NB4 (cell line): Measurements from ENCODE around the gene TSSK2.

Source experiments
- DNase-seq: peaks from one replicate; pipeline ENCODE4 v3.0.0; 2010; ENCODE audit warnings: low read depth
- H3K4me3 ChIP-seq: one replicate; pipeline ENCODE4 v1.5.1; 2011; ENCODE audit warnings: mild to moderate bottlenecking, low read depth, low read length, moderate library complexity
- CTCF ChIP-seq: IDR thresholded peaks from one replicate; pipeline ENCODE4 v1.5.1; 2012; ENCODE audit warnings: low read depth, low read length
- MAX ChIP-seq: IDR thresholded peaks from 2 replicates; pipeline ENCODE4 v1.6.1; 2011; ENCODE audit warnings: low read depth, low read length
- MYC ChIP-seq: IDR thresholded peaks from 2 replicates; pipeline ENCODE4 v1.6.1; 2011; ENCODE audit warnings: low read depth, low read length
- POLR2A ChIP-seq: IDR thresholded peaks from 2 replicates; pipeline ENCODE4 v1.6.1; 2011; ENCODE audit warnings: mild to moderate bottlenecking; ENCODE audit not compliant: insufficient read length; ENCODE audit errors: extremely low read depth

The TSSK2 gene

GRCh38 chr22:19086417-19086816 lies 44.7 kb upstream of the TSSK2 start:
- no peak for TF ChIP-seq POLR2A
- no peak for TF ChIP-seq CTCF
- TF ChIP-seq MAX = no peak
- no peak for TF ChIP-seq MYC
- no peak overlapping the region for H3K4me3 ChIP-seq
- DNase-seq = peak; percentile 41

- TF ChIP-seq MYC = no peak
- peak; percentile 54 for DNase-seq
Observed at GRCh38 chr22:19086896-19087295, 44.2 kb upstream of the TSSK2 start.

GRCh38 chr22:19088866-19089595 lies 42.1 kb upstream of the TSSK2 start:
- DNase-seq = no peak
- H3K4me3 ChIP-seq = no peak overlapping the region
- TF ChIP-seq MYC = no peak
- no peak for TF ChIP-seq POLR2A
- no peak for TF ChIP-seq CTCF
- TF ChIP-seq MAX = no peak

More at GRCh38 chr22:19086896-19087295, 44.2 kb upstream of the TSSK2 start:
- no peak overlapping the region for H3K4me3 ChIP-seq

- TF ChIP-seq POLR2A (no peak), MYC (no peak), CTCF (no peak), MAX (no peak)
- no peak for DNase-seq
- H3K4me3 ChIP-seq = no peak overlapping the region
Observed at GRCh38 chr22:19090183-19090582, 40.9 kb upstream of the TSSK2 start.

- no peak for TF ChIP-seq MYC
- no peak for TF ChIP-seq CTCF
- no peak for TF ChIP-seq POLR2A
- no peak for TF ChIP-seq MAX
Observed at GRCh38 chr22:19090586-19091127, 40.5 kb upstream of the TSSK2 start.

GRCh38 chr22:19092725-19093124 lies 38.4 kb upstream of the TSSK2 start:
- TF ChIP-seq MYC (no peak), CTCF (no peak), MAX (no peak), POLR2A (no peak)
- no peak overlapping the region for H3K4me3 ChIP-seq
- DNase-seq = no peak

More at GRCh38 chr22:19090586-19091127, 40.5 kb upstream of the TSSK2 start:
- DNase-seq = no peak
- H3K4me3 ChIP-seq = no peak overlapping the region
